Neural cell (in vitro differentiated cells): Measurements from ENCODE around the gene EIF4EBP2. TPM values are rescaled to one million over a fixed set of nuclear protein-coding genes. Genes with fewer than 3 reads are reported as not detected.

ENCODE experiments used
- H2AFZ ChIP-seq: fragments of 200-600, 300-800 bp; sonication (generic), shearing (Covaris generic); 2 replicates; pipeline ENCODE4 v1.6.0; 2014; ENCODE audit warnings: low read depth, mild to moderate bottlenecking, antibody characterized with exemption, low read length, moderate library complexity
- H3F3A ChIP-seq: fragments of 200-600 bp; shearing (Covaris generic); 2 replicates; pipeline ENCODE4 v1.6.1; 2016; ENCODE audit warnings: mild to moderate bottlenecking, moderate library complexity, mixed read lengths, antibody characterized with exemption, low read length; ENCODE audit not compliant: insufficient read depth, poor library complexity, severe bottlenecking
- H3K27ac ChIP-seq: fragments of 200-600, 300-800 bp; sonication (generic), shearing (Covaris generic); 2 replicates; pipeline ENCODE4 v1.5.1; 2014; ENCODE audit warnings: mild to moderate bottlenecking, low read length, moderate library complexity
- H3K27me3 ChIP-seq: fragments of 300-800, 200-600 bp; sonication (generic), shearing (Covaris generic); 2 replicates; pipeline ENCODE4 v1.6.0; 2014; ENCODE audit warnings: mild to moderate bottlenecking, low read depth, low read length, moderate library complexity; ENCODE audit not compliant: insufficient read depth
- H3K36me3 ChIP-seq: fragments of 300-800, 200-600 bp; sonication (generic), shearing (Covaris generic); 2 replicates; pipeline ENCODE4 v1.5.1; 2014; ENCODE audit warnings: mild to moderate bottlenecking, antibody characterized with exemption, low read length, moderate library complexity; ENCODE audit not compliant: insufficient read depth
- H3K4me2 ChIP-seq: fragments of 300-800, 200-600 bp; sonication (generic), shearing (Covaris generic); 2 replicates; pipeline ENCODE4 v1.6.0; 2014; ENCODE audit warnings: mild to moderate bottlenecking, low read length
- H3K4me3 ChIP-seq: fragments of 300-800, 200-600 bp; sonication (generic), shearing (Covaris generic); 2 replicates; pipeline ENCODE4 v1.5.1; 2014; ENCODE audit warnings: mild to moderate bottlenecking, low read length, moderate library complexity
- H3K79me2 ChIP-seq: fragments of 200-600 bp; shearing (Covaris generic); replicated peaks from 2 replicates; pipeline ENCODE4 v1.6.0; 2014; ENCODE audit warnings: mild to moderate bottlenecking, low read length, moderate library complexity; ENCODE audit not compliant: insufficient read depth
- H3K9ac ChIP-seq: fragments of 300-800, 200-600 bp; sonication (generic), shearing (Covaris generic); 2 replicates; pipeline ENCODE4 v1.6.1; 2016; ENCODE audit warnings: mild to moderate bottlenecking, low read length, mixed read lengths
- H3K9me2 ChIP-seq: fragments of 200-600 bp; shearing (Covaris generic); 2 replicates; pipeline ENCODE4 v1.6.1; 2016; ENCODE audit warnings: mild to moderate bottlenecking, low read length, mixed read lengths; ENCODE audit not compliant: insufficient read depth
- H3K9me3 ChIP-seq: fragments of 200-600, 300-800 bp; sonication (generic), shearing (Covaris generic); 2 replicates; pipeline ENCODE4 v1.6.1; 2016; ENCODE audit warnings: mild to moderate bottlenecking, mixed run types, low read length, moderate library complexity, mixed read lengths
- H4K20me1 ChIP-seq: fragments of 200-600 bp; shearing (Covaris generic); 2 replicates; pipeline ENCODE4 v1.6.1; 2016; ENCODE audit warnings: mild to moderate bottlenecking, mixed run types; ENCODE audit not compliant: insufficient read depth
- CTCF ChIP-seq: fragments of 450-650 bp; IDR thresholded peaks from 2 replicates; pipeline ENCODE4 v1.5.1; 2014; ENCODE audit warnings: antibody characterized with exemption, mild to moderate bottlenecking, moderate library complexity; ENCODE audit not compliant: poor library complexity, severe bottlenecking
- EP300 ChIP-seq: fragments of 450-650 bp; conservative IDR thresholded peaks from 2 replicates; pipeline ENCODE4 v1.6.1; 2014; ENCODE audit warnings: antibody characterized with exemption, mild to moderate bottlenecking, moderate library complexity; ENCODE audit not compliant: poor library complexity, severe bottlenecking
- EZH2 ChIP-seq: fragments of 200-600, 300-800 bp; shearing (Covaris generic), sonication (generic); IDR thresholded peaks from 2 replicates; pipeline ENCODE4 v1.6.1; 2014; ENCODE audit warnings: antibody characterized with exemption, low read length, borderline replicate concordance, mild to moderate bottlenecking; ENCODE audit not compliant: insufficient read depth, poor library complexity, severe bottlenecking
- MXI1 ChIP-seq: fragments of 450-650 bp; conservative IDR thresholded peaks from 2 replicates; pipeline ENCODE4 v1.6.1; 2014; ENCODE audit warnings: antibody characterized with exemption, mild to moderate bottlenecking; ENCODE audit not compliant: poor library complexity, severe bottlenecking
- POLR2AphosphoS5 ChIP-seq: IDR thresholded peaks from 2 replicates; pipeline ENCODE4 v1.6.1; 2012
- RAD21 ChIP-seq: fragments of 450-650 bp; conservative IDR thresholded peaks from 2 replicates; pipeline ENCODE4 v1.6.1; 2014; ENCODE audit warnings: antibody characterized with exemption, mild to moderate bottlenecking, moderate library complexity
- SMC3 ChIP-seq: fragments of 450-650 bp; conservative IDR thresholded peaks from 2 replicates; pipeline ENCODE4 v1.6.1; 2014; ENCODE audit warnings: antibody characterized with exemption, mild to moderate bottlenecking, moderate library complexity; ENCODE audit not compliant: poor library complexity
- TAF1 ChIP-seq: IDR thresholded peaks from 2 replicates; pipeline ENCODE4 v1.6.1; 2012; ENCODE audit warnings: low read depth
- polyA plus RNA-seq: library from polyadenylated mRNA; depleted of rRNA; stranded (reverse); fragments of >200 nt; gene quantifications from 2 replicates; pipeline ENCODE4 v1.2.3, GENCODE V29; 2014
- TF ChIP-seq, protein P1 (sequence below): IDR thresholded peaks from 2 replicates; pipeline ENCODE4 v1.6.1; 2012; ENCODE audit warnings: borderline replicate concordance

Gene EIF4EBP2
- polyA plus RNA-seq, 1 donor from 2014 or later: 51.7 TPM

DNA sequence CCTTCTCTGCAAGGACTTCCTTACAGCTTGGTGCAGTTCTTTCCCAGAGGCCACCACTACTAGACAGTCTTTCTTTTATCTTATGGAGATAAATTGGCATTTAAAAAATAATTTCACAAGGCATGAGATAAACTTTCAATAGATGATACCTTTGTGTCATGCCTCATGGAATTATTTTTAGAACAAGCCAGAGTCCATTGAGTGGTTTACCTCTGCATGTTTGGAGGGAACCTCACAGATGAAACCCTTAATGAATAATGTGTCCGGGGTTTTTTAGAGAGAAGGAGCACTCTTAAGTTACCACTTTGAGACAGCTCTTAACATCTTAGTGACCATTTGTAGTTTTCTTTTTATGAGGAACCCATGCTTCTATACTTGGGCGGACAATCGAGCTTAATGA lies 20.4 kb downstream of the EIF4EBP2 start:
- H3K4me3 ChIP-seq: no peak overlapping the region
- H3K9me3 ChIP-seq: no peaks in the 10 kb centered on the region
- no peaks in the 10 kb centered on the region for H3K27me3 ChIP-seq
- TF ChIP-seq CTCF (no peak), POLR2AphosphoS5 (no peak), EZH2 (no peak), MXI1 (no peak), TAF1 (no peak), EP300 (no peak), RAD21 (no peak), SMC3 (no peak)
- TF ChIP-seq, protein P1, sequence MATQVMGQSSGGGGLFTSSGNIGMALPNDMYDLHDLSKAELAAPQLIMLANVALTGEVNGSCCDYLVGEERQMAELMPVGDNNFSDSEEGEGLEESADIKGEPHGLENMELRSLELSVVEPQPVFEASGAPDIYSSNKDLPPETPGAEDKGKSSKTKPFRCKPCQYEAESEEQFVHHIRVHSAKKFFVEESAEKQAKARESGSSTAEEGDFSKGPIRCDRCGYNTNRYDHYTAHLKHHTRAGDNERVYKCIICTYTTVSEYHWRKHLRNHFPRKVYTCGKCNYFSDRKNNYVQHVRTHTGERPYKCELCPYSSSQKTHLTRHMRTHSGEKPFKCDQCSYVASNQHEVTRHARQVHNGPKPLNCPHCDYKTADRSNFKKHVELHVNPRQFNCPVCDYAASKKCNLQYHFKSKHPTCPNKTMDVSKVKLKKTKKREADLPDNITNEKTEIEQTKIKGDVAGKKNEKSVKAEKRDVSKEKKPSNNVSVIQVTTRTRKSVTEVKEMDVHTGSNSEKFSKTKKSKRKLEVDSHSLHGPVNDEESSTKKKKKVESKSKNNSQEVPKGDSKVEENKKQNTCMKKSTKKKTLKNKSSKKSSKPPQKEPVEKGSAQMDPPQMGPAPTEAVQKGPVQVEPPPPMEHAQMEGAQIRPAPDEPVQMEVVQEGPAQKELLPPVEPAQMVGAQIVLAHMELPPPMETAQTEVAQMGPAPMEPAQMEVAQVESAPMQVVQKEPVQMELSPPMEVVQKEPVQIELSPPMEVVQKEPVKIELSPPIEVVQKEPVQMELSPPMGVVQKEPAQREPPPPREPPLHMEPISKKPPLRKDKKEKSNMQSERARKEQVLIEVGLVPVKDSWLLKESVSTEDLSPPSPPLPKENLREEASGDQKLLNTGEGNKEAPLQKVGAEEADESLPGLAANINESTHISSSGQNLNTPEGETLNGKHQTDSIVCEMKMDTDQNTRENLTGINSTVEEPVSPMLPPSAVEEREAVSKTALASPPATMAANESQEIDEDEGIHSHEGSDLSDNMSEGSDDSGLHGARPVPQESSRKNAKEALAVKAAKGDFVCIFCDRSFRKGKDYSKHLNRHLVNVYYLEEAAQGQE: no peak
- H2AFZ ChIP-seq: no peak overlapping the region
- no peak overlapping the region for H3K27ac ChIP-seq
- H3K36me3 ChIP-seq: no peaks in the 10 kb centered on the region
- no peak overlapping the region for H3K9ac ChIP-seq
- H3K79me2 ChIP-seq: no peaks in the 10 kb centered on the region
- H3K4me2 ChIP-seq: no peak overlapping the region
- H3F3A ChIP-seq: no peaks in the 10 kb centered on the region
- no peaks in the 10 kb centered on the region for H4K20me1 ChIP-seq
- no peaks in the 10 kb centered on the region for H3K9me2 ChIP-seq

DNA sequence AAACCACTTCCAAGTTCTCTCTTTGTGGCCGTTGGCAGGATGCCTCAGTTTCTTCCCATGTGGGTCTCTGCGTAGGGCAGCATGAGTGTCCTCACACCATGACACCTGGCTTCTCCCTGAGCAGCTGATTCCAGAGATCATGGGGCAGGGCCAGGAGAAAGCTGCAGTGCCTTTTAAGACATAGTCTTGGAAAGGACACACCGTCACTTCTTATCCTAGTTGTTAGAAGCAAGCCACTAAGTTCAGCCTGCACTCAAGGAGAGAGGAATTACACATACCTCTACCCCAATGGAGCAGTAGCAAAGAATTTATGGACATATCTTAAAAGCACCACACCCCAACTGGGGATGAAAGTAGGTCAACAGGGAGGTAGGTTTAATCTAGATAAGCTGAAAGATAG lies 21.2 kb downstream of the EIF4EBP2 start:
- Histone ChIP-seq H3K4me3 (no peak overlapping the region), H3K9me2 (no peaks in the 10 kb centered on the region), H3K27me3 (no peaks in the 10 kb centered on the region), H3K27ac (no peak overlapping the region), H3K9ac (no peak overlapping the region), H4K20me1 (no peaks in the 10 kb centered on the region), H3K4me2 (no peak overlapping the region), H2AFZ (no peak overlapping the region), H3F3A (no peaks in the 10 kb centered on the region), H3K9me3 (no peaks in the 10 kb centered on the region), H3K36me3 (no peaks in the 10 kb centered on the region), H3K79me2 (no peaks in the 10 kb centered on the region)
- no peak for TF ChIP-seq SMC3
- TF ChIP-seq RAD21: no peak
- no peak for TF ChIP-seq EZH2

- TF ChIP-seq POLR2AphosphoS5 (no peak), EP300 (no peak), MXI1 (no peak), CTCF (no peak), SMC3 (no peak), TAF1 (no peak), RAD21 (no peak), EZH2 (no peak)
- TF ChIP-seq, protein P1: no peak
- Histone ChIP-seq H3K4me3 (no peak overlapping the region), H3K79me2 (no peaks in the 10 kb centered on the region), H3K4me2 (no peak overlapping the region), H3K27ac (no peak overlapping the region), H3K36me3 (no peaks in the 10 kb centered on the region), H3K27me3 (no peaks in the 10 kb centered on the region), H2AFZ (no peak overlapping the region), H3F3A (no peaks in the 10 kb centered on the region), H3K9ac (no peak overlapping the region), H4K20me1 (no peaks in the 10 kb centered on the region), H3K9me3 (no peaks in the 10 kb centered on the region), H3K9me2 (no peaks in the 10 kb centered on the region)
Measured at GRCh38 chr10:70426823-70427222, 22.9 kb downstream of the EIF4EBP2 start.
